CD4-positive, alpha-beta T cell treated with Interleukin-17A for 4 hours (primary cell): ENCODE measurements around the gene NUAK2.
"Not testable (repeated sequence)": the region's sequence is repeated elsewhere in the genome, so short reads cannot be mapped to it uniquely, and the experiment has no call there.

ENCODE experiments used
- DNase-seq: peaks from one replicate; pipeline ENCODE4 v3.0.0-alpha.2; 2020; ENCODE audit warnings: mixed read lengths

NUAK2 gene

DNA sequence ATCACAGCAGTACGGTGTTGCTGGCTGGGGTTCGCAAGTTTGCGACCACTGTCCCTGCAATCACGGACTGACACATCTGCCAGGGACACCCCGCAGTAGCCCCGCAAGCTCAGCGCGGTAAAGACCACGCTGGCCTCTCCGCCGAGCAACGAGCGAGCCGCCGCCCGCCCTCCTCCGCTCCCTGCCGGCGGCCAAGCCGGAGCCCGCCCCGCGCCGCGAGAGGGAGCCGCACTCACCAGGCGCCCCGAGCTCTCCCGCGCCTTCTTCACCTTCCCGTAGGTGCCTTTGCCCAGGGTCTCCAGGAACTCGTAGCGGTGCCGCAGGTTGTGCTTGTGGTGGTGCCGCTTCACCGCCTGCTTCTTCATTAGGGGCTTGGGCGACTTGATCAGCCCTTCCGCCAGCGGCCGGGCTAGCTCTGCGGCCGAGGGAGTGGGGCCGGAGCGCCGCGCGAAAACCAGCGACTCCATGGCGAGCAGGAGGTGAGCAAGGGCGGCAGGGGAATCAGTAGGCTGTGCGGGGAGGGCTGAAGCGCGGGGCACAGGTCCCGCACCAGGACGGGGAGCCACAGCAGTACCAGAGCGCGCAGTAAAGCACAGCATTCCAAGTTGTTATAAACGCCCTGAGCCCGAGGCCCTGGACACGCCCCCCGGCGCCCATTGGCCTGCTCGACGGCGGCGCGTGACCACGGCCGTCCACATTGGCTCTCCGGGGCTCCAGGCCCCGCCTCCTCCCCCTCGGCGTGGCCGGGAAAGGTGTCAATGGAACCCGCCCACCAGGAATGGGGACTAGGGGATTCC lies at the start of gene NUAK2:
TSS of gene NUAK2 (minus strand) at position 584 of the 797 bp plus-strand sequence. CDS start at position 467, 117 bp downstream.
- peak; percentile 95 for DNase-seq

DNA sequence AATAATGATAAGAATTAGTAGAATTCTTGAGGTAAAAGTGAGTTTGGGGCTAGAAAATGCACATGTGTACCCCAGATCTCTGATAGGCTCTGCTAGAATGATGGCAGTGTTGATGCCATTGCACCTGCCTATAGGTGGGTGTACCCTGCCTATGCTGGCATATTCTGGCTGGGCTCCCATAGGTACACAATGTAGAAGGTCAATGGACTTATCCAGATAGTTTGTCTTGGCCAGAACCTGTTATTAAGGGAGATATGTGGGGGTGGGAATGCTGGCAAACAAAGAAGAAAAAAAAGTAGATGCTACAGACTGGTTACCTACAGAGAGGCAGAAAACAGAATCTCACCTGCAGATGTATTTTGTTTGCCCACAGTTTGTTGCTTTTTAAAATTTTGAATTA lies 49.2 kb upstream of the NUAK2 start:
- no peak for DNase-seq

- DNase-seq = no peak
Measured at GRCh38 chr1:205369701-205370123, 48.2 kb upstream of the NUAK2 start.

DNA sequence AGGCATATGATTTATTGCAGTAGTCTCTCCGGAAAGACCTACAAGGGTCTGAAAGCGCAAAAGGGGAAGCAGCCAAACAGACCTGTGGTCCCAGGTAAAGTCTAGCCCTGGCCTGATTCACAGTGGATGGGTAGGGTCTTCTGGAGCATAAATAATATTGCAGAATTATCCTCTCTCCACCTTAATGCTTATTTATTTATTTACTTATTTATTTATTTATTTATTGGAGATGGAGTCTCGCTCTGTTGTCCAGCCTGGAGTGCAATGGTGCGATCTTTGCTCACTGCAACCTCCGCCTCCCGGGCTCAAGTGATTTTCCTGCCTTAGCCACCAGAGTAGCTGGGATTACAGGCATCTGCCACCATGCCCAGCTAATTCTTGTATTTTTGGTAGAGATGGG lies 46.9 kb upstream of the NUAK2 start:
- DNase-seq = no peak

DNA sequence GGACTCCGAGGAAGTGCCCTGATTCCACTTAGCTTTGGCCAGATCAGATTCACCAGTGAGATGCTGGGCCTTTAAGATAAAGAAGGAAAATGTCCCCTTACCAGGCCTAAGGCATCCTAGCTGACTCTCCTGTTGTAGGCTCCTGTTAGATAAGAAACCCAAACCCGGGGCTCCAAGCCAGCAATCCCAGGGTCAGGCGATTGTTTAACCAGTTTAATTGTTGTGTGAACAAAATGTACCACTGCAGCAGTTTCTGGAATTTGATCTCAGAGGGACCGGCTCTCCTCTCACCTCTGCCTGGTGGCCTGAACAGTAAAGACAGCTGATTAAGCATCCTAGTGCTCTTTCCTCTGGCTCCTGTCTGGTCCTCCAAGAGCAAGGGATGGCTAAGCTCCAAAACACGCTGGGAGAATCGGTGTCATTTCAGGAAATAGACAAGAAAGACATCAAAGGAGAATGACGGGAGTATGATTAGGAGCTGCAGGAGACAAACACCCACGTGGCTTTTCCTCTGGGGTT lies 44.5 kb upstream of the NUAK2 start:
- DNase-seq = no peak

GRCh38 chr1:205365086-205365485 lies 43.5 kb upstream of the NUAK2 start:
- not testable (repeated sequence) for DNase-seq

DNA sequence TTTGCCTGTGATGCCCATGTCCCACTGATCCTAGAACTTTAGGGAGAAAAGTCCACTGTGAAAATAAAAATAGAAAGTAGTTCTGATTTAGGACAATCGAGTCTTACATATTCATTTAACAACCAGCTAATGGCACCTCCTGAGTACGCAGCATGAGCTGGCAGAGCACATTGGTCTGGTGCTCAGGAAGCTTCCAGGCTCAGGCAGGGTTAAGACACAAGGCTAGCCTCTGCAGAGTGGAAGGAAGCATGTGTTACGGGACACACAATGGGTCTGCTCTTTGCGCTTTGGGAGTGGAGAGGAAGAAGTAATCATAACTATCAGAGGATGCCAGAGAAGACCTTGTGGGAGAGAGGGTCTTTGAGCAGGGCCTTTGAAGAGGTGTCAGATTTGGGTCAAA lies 39.3 kb upstream of the NUAK2 start:
- no peak for DNase-seq

- DNase-seq = no peak
Measured at GRCh38 chr1:205359771-205360565, 38.4 kb upstream of the NUAK2 start.

GRCh38 chr1:205358579-205358978 lies 37.0 kb upstream of the NUAK2 start:
- no peak for DNase-seq

GRCh38 chr1:205357567-205357966 lies 36.0 kb upstream of the NUAK2 start:
- no peak for DNase-seq

- no peak for DNase-seq
Measured at GRCh38 chr1:205356440-205357139, 35.0 kb upstream of the NUAK2 start, which contains the start of gene KLHDC8A. KLHDC8A (minus strand) TSS chr1:205356922; CDS start chr1:205343604, 13,318 bp downstream.

GRCh38 chr1:205355075-205355453 lies 33.5 kb upstream of the NUAK2 start:
- DNase-seq = no peak

DNA sequence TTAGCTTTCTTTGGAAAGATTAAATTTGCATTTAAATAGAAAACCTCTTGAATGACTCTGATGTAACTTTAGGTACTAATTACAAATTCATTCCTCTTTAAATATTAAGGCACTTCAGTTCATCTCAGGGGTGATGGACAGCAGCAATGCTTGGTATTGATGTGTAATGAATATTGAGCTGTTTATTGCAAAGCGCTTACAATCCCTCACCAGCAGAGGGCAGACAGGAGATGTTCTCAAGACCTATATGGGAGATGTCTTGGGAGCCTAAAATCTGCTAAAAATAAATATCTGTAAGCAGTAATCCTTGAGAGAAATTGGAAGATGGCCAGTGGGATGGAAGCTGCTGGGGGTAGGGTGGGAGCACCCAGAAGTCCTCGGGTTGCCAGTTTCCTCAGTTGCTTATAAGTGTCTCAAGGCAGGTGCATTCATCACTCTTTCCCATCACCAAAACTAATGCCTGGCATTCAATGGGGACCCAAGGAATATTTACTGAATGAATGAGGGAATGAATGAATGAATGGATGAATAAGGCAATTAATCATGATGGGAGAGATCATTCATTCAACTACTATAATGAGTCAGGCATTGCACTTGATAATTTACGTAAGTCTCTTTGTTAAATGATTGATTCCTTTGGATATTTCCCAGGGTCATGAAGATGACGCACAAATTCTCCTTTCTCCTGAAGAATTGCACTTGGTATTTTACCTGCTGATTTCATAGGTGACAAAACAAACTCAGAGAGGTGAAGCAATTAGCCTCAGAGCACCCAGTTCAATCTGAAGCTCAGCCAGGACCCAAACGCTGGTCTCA lies 32.9 kb upstream of the NUAK2 start:
- peak; percentile 77 for DNase-seq

GRCh38 chr1:205353612-205354011 lies 32.1 kb upstream of the NUAK2 start:
- no peak for DNase-seq

GRCh38 chr1:205353191-205353590 lies 31.6 kb upstream of the NUAK2 start:
- no peak for DNase-seq

DNA sequence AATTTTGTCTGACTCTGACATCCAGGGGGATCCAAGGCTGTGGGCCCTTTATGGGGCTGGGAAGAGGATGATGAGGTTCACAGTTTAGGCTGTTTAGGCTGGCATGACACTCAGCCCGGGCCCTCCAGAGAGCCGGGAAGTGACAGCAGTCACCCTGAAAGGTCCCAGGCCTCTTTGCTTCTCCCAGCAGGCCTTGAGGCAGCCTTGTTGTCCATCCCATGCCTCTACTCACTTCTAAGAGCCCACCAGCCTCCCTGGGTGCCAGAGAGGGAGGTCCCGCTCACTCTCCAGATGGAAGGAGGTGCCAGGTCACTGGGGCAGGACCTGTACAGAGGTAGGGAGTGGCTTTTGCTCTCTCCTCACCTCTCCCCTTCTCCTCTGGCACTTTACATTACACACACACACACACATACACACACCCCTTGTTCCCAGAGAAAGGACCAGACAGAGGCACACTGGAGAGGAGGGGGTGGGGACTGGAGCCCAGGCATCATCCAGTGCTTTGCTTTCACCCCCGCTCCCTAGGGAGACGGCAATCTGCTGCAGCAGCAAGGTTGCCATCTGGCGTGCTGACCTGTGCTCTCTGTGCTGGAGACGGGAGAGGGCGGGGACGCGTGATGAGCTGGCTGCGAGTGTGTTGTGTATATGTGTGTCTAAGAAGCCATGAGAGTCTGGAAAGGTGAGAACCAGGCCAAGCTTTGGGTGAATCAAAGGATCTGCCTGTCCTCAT lies 30.6 kb upstream of the NUAK2 start:
- no peak for DNase-seq

DNA sequence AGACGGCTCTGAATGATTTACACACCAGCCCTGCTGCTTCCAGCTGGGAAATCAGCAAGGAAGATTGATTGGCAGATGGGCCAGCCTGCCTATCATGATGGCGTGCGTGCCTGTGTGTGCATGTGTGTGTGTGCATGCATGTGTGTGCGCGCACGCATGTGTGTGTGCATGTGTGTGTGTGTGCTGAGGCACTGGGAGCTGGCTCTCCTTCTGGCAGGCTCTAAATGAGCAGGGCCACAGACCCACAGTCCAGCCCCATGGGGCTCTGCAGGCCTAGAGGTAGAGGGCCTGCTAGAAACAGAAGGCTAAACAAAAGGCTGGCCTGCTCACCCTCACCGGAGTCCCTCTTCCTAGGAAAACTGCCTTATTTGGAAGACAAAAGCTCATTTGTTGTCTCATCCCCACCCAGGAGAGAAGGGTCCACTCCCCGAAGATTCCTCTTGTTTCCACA lies 29.2 kb upstream of the NUAK2 start:
- no peak for DNase-seq

DNA sequence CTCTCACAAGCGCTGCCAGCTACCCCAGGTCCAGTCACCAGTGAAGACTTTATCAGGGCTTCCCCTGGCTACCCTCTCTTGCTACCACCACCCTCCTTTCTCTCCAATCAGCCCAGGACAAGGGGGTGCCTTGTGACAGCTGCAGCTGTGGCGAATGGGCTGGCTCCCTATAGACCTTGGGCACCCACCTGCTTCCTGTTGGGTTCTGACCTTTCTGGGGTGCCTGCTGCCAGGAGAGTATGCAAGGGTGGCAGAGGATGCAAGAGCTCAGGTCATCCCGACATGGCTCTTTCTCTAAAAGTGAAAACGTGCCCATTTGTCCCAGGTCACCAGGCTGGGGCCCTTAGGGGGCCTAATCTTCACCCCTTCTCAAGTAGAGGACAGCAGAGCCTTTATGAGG lies 28.6 kb upstream of the NUAK2 start:
- DNase-seq = no peak

DNA sequence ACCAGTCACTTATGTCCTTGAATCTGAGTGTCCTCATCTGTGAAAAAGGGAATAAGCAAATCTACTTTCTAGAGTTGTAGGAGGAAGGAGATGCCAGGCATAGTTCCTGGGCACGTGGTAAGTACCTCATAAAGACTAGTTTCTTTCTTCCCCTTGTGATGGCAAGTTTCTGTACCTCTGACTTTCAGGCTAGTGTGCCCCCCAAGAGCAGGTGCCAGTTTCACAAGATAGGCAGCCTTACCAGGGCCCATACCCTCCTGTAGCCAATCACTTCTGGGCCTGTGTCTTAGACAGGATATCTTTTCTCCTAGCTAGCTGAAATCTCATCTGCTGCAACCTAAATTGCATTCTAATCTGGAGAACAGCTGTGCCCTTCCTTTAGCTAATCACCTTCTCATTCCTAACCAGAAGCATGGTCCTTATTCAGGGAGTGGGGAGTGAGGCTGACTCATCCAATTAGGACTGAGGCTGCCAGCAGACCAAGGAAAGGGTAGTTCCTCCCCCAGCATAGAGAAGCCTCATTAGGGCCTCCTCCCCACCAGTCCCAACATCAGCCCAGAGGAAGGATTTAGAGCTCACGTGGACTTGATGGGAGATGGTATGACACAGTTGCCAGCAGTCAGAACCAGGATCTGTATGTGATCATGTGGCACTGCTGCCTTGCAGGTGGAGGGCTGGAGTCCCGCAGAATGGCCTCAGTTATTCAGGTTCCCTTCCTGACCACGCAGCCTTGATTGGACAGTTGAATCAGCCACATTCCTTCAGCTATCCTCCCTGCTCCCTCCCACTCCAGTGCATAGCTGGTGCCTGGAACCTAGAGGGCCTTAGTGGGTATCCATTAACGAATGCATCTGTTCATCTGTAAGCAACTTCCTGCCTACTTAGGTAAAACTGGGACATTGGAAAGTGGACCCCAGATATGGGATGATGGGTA lies 27.3 kb upstream of the NUAK2 start:
- DNase-seq = no peak

DNA sequence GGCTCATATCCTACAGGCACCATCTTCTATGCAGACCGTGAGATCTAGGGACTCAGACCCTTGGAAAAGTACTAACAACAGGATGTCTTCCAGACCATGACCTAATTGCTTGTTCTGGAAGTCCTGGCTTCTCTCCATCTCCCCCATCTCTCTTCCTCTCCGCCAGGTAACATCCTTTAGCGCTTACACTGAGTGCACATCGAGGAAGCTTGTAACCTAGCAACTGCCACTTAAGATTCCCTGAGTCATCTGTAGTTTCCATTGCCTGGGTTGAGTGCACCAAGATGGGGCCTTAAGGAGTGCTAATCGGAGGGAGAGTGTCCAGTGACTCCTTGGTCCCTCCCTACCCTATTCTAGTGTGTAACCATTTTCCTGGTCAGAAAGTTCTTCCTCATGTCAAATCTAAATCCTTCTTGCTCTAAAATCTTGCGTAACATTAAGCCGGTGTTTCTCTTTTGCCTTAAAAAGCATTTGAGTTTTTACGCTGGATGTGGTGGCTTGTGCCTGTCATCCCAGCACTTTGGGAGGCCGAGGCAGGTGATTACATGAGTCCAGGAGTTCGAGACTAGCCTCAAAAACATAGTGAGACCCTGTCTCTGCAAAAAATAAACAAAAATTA lies 25.5 kb upstream of the NUAK2 start:
- DNase-seq = no peak
